Ishikawa (cell line): ENCODE data around the gene ATL3.

Experiments
- CEBPB ChIP-seq: IDR thresholded peaks from 2 replicates; pipeline ENCODE4 v1.6.1; 2012
- RAD21 ChIP-seq: IDR thresholded peaks from 2 replicates; pipeline ENCODE4 v1.6.1; 2012; ENCODE audit warnings: low read depth
- TAF1 ChIP-seq: IDR thresholded peaks from 2 replicates; pipeline ENCODE4 v1.6.1; 2012; ENCODE audit warnings: low read depth, mild to moderate bottlenecking
- TEAD4 ChIP-seq: IDR thresholded peaks from 2 replicates; pipeline ENCODE4 v1.6.1; 2012
- YY1 ChIP-seq: IDR thresholded peaks from 2 replicates; pipeline ENCODE4 v1.6.1; 2012; ENCODE audit warnings: low read depth
- ZBTB7A ChIP-seq: IDR thresholded peaks from 2 replicates; pipeline ENCODE4 v1.6.1; 2012; ENCODE audit warnings: low read depth
- TF ChIP-seq, protein P1 (sequence below): IDR thresholded peaks from 2 replicates; pipeline ENCODE4 v1.6.1; 2012; ENCODE audit warnings: low read depth, mild to moderate bottlenecking

DNA sequence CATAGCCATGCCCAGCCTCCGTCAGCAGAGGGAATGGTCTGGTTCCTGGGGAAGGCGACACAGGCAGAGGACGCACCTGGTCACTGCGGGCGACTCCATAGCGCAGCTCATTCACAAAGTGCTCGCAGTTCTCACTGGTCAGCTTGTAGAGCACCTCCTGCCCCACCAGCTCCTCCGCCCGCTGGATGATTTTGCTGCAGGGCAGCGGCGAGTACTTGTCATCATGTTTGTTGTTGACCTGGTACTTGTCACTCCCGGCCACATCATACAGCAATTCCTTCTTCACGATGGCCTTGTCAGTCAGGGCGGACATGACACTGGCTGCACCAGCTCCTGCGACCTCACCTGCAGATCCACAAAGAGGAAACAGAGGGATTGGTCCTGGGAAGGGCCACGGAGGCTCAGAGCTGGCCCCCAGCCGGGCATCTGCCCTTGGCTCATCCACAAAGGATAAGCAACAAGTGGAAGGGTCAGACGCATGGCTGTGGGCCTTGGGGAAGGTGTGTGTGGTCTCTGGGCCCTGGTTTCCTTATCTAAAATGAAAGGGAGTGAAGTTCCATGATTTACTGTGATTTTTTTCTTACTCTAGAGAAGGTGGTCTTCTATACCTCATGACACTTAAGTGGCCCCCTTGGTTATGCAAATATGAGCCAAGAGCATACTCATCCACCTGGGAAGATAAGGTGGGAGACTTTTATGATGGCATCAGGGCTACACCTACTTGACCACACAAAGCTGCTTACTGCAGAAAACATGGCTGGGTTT is 81.0 kb downstream of the ATL3 start:
- no peak for TF ChIP-seq ZBTB7A
- TF ChIP-seq, protein P1, sequence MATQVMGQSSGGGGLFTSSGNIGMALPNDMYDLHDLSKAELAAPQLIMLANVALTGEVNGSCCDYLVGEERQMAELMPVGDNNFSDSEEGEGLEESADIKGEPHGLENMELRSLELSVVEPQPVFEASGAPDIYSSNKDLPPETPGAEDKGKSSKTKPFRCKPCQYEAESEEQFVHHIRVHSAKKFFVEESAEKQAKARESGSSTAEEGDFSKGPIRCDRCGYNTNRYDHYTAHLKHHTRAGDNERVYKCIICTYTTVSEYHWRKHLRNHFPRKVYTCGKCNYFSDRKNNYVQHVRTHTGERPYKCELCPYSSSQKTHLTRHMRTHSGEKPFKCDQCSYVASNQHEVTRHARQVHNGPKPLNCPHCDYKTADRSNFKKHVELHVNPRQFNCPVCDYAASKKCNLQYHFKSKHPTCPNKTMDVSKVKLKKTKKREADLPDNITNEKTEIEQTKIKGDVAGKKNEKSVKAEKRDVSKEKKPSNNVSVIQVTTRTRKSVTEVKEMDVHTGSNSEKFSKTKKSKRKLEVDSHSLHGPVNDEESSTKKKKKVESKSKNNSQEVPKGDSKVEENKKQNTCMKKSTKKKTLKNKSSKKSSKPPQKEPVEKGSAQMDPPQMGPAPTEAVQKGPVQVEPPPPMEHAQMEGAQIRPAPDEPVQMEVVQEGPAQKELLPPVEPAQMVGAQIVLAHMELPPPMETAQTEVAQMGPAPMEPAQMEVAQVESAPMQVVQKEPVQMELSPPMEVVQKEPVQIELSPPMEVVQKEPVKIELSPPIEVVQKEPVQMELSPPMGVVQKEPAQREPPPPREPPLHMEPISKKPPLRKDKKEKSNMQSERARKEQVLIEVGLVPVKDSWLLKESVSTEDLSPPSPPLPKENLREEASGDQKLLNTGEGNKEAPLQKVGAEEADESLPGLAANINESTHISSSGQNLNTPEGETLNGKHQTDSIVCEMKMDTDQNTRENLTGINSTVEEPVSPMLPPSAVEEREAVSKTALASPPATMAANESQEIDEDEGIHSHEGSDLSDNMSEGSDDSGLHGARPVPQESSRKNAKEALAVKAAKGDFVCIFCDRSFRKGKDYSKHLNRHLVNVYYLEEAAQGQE = no peak
- no peak for TF ChIP-seq TAF1
- TF ChIP-seq TEAD4 = no peak
- TF ChIP-seq YY1 = no peak
- TF ChIP-seq RAD21 = no peak
- TF ChIP-seq CEBPB = no peak
